BLaER1 treated with 17β-estradiol and CSF1 and Interleukin-3, amounts not matched to agents 10 nM and 100 nM (cell line): Measurements from ENCODE around the gene STON1.
"Not testable (repeated sequence)": the region's sequence is repeated elsewhere in the genome, so short reads cannot be mapped to it uniquely, and the experiment has no call there.

Experiments
- H3K27ac ChIP-seq, 11 experiments: shearing (Covaris generic); formaldehyde crosslinking; 2 replicates each; pipeline ENCODE4 v1.8.1; 2022
- H3K27me3 ChIP-seq, 11 experiments: shearing (Covaris generic); formaldehyde crosslinking; 2 replicates each; pipeline ENCODE4 v1.8.1; 2022
- H3K36me3 ChIP-seq, 11 experiments: shearing (Covaris generic); formaldehyde crosslinking; 2 replicates each; pipeline ENCODE4 v1.8.1; 2022
- H3K4me1 ChIP-seq, 10 experiments: shearing (Covaris generic); formaldehyde crosslinking; 2 replicates each; pipeline ENCODE4 v1.8.1; 2022
- H3K4me2 ChIP-seq, 11 experiments: shearing (Covaris generic); formaldehyde crosslinking; 2 replicates each; pipeline ENCODE4 v1.8.1; 2022
- H3K4me3 ChIP-seq, 10 experiments: shearing (Covaris generic); formaldehyde crosslinking; 2 replicates each; pipeline ENCODE4 v1.8.1; 2022
- H3K9ac ChIP-seq, 11 experiments: shearing (Covaris generic); formaldehyde crosslinking; 2 replicates each; pipeline ENCODE4 v1.8.1; 2022
- H3K9me3 ChIP-seq, 11 experiments: shearing (Covaris generic); formaldehyde crosslinking; replicated peaks in 1 of 11; 2 replicates each; pipeline ENCODE4 v1.8.1; 2022
- H4K20me1 ChIP-seq, 11 experiments: shearing (Covaris generic); formaldehyde crosslinking; 2 replicates each; pipeline ENCODE4 v1.8.1; 2022
- Cebpa-rat ChIP-seq, 11 experiments: shearing (Covaris generic); IDR thresholded peaks; 2 replicates each; pipeline ENCODE4 v1.8.1; 2022

STON1 gene

GRCh38 chr2:48532824-48533223, 2.9 kb downstream of the STON1 start:
- H4K20me1 ChIP-seq, result no peaks in the 10 kb centered on the region
- no peak overlapping the region for H3K4me2 ChIP-seq
- peaks cover 24 to 33% (median 27%) of the 10 kb centered on the region in 10 experiments for H3K4me1 ChIP-seq
- no peak for TF ChIP-seq Cebpa-rat (IDR thresholded peaks at IDR 0.05)
- H3K9me3 ChIP-seq, result no peaks in the 10 kb centered on the region
- H3K9ac ChIP-seq, result no peak overlapping the region
- H3K36me3 ChIP-seq, result no peaks in the 10 kb centered on the region
- H3K4me3 ChIP-seq, result no peak overlapping the region
- H3K27ac ChIP-seq, result no peak overlapping the region
- no peaks in the 10 kb centered on the region for H3K27me3 ChIP-seq

- Histone ChIP-seq H3K9ac (no peak overlapping the region), H3K27ac (no peak overlapping the region), H3K4me2 (no peak overlapping the region), H3K4me1 (peaks cover 12 to 15% (median 13%) of the 10 kb centered on the region in 10 experiments), H3K4me3 (no peak overlapping the region), H3K27me3 (no peaks in the 10 kb centered on the region), H3K9me3 (peaks cover 0 to 7% (median 0%) of the 10 kb centered on the region in 11 experiments; a peak in 3 of 22 replicates), H3K36me3 (0 out of 22 replicates have a peak, but pooled peaks cover 0 to under 1% (median 0%) of the 10 kb centered on the region in 11 experiments), H4K20me1 (no peaks in the 10 kb centered on the region)
- no peak for TF ChIP-seq Cebpa-rat (IDR thresholded peaks at IDR 0.05)
Observed at GRCh38 chr2:48534781-48535180, 4.8 kb downstream of the STON1 start.

- no peak overlapping the region for H3K9ac ChIP-seq
- H3K4me1 ChIP-seq, result no peaks in the 10 kb centered on the region
- no peak for TF ChIP-seq Cebpa-rat (IDR thresholded peaks at IDR 0.05)
- H3K36me3 ChIP-seq, result 0 out of 22 replicates have a peak, but pooled peaks cover 0 to 7% (median 0%) of the 10 kb centered on the region in 11 experiments
- no peaks in the 10 kb centered on the region for H4K20me1 ChIP-seq
- H3K27me3 ChIP-seq, result no peaks in the 10 kb centered on the region
- H3K4me2 ChIP-seq, result no peak overlapping the region
- H3K27ac ChIP-seq, result no peak overlapping the region
- no peak overlapping the region for H3K4me3 ChIP-seq
- H3K9me3 ChIP-seq, result peaks cover 0 to 7% (median 0%) of the 10 kb centered on the region in 11 experiments; a peak in 3 of 22 replicates
Observed at GRCh38 chr2:48540237-48540935, 10.4 kb downstream of the STON1 start.

- H3K4me1 ChIP-seq, result no peaks in the 10 kb centered on the region
- no peaks in the 10 kb centered on the region for H4K20me1 ChIP-seq
- H3K9me3 ChIP-seq, result peaks cover 0 to 7% (median 0%) of the 10 kb centered on the region in 11 experiments; a peak in 3 of 22 replicates
- H3K27ac ChIP-seq, result no peak overlapping the region
- 0 out of 22 replicates have a peak, but pooled peaks cover 0 to 7% (median 0%) of the 10 kb centered on the region in 11 experiments for H3K36me3 ChIP-seq
- no peak overlapping the region for H3K4me3 ChIP-seq
- H3K27me3 ChIP-seq, result no peaks in the 10 kb centered on the region
- H3K4me2 ChIP-seq, result no peak overlapping the region
- no peak overlapping the region for H3K9ac ChIP-seq
- TF ChIP-seq Cebpa-rat (IDR thresholded peaks at IDR 0.05), result no peak
Observed at GRCh38 chr2:48541666-48542389, 11.9 kb downstream of the STON1 start.

GRCh38 chr2:48543895-48544294, 13.9 kb downstream of the STON1 start:
- Histone ChIP-seq H3K9ac (no peak overlapping the region), H3K4me1 (no peaks in the 10 kb centered on the region), H3K4me3 (no peak overlapping the region), H3K9me3 (peaks cover 0 to 2% (median 0%) of the 10 kb centered on the region in 11 experiments; a peak in 3 of 22 replicates), H3K27me3 (no peaks in the 10 kb centered on the region), H3K27ac (no peak overlapping the region), H3K36me3 (0 out of 22 replicates have a peak, but pooled peaks cover 0 to 7% (median 0%) of the 10 kb centered on the region in 11 experiments), H4K20me1 (no peaks in the 10 kb centered on the region), H3K4me2 (no peak overlapping the region)
- no peak for TF ChIP-seq Cebpa-rat (IDR thresholded peaks at IDR 0.05)

- Histone ChIP-seq H3K27me3 (no peaks in the 10 kb centered on the region), H3K27ac (no peak overlapping the region), H3K4me3 (no peak overlapping the region), H3K9ac (no peak overlapping the region), H3K4me2 (no peak overlapping the region), H3K4me1 (no peaks in the 10 kb centered on the region), H3K36me3 (peaks cover 0 to 2% (median 0%) of the 10 kb centered on the region in 11 experiments; a peak in 1 of 22 replicates), H4K20me1 (no peaks in the 10 kb centered on the region), H3K9me3 (no peaks in the 10 kb centered on the region)
- TF ChIP-seq Cebpa-rat (IDR thresholded peaks at IDR 0.05), result no peak
Observed at GRCh38 chr2:48545244-48545643, 15.3 kb downstream of the STON1 start.

- Histone ChIP-seq H3K4me3 (no peak overlapping the region), H3K27me3 (no peaks in the 10 kb centered on the region), H3K9me3 (peaks cover 0 to 19% (median 6%) of the 10 kb centered on the region in 11 experiments; a peak in 8 of 22 replicates), H3K4me1 (no peaks in the 10 kb centered on the region), H3K27ac (no peak overlapping the region), H3K9ac (no peak overlapping the region), H3K4me2 (no peak overlapping the region), H3K36me3 (no peaks in the 10 kb centered on the region; a peak in 2 of 22 replicates), H4K20me1 (no peaks in the 10 kb centered on the region)
- TF ChIP-seq Cebpa-rat (IDR thresholded peaks at IDR 0.05), result no peak
Observed at GRCh38 chr2:48548840-48549239, 18.9 kb downstream of the STON1 start.

GRCh38 chr2:48549972-48550371, 20.0 kb downstream of the STON1 start:
- no peak overlapping the region for H3K27ac ChIP-seq

GRCh38 chr2:48551548-48551947, 21.6 kb downstream of the STON1 start:
- no peaks in the 10 kb centered on the region; a peak in 2 of 22 replicates for H3K36me3 ChIP-seq
- no peak overlapping the region for H3K27ac ChIP-seq
- no peaks in the 10 kb centered on the region for H4K20me1 ChIP-seq
- H3K9ac ChIP-seq, result no peak overlapping the region
- peaks cover 0 to 24% (median 8%) of the 10 kb centered on the region in 11 experiments; a peak in 8 of 22 replicates for H3K9me3 ChIP-seq
- H3K4me3 ChIP-seq, result no peak overlapping the region
- TF ChIP-seq Cebpa-rat (IDR thresholded peaks at IDR 0.05), result no peak
- H3K4me1 ChIP-seq, result no peaks in the 10 kb centered on the region
- H3K4me2 ChIP-seq, result no peak overlapping the region
- H3K27me3 ChIP-seq, result no peaks in the 10 kb centered on the region

More at GRCh38 chr2:48549972-48550371, 20.0 kb downstream of the STON1 start:
- no peaks in the 10 kb centered on the region for H4K20me1 ChIP-seq
- H3K27me3 ChIP-seq, result no peaks in the 10 kb centered on the region
- H3K9me3 ChIP-seq, result peaks cover 0 to 24% (median 8%) of the 10 kb centered on the region in 11 experiments; a peak in 8 of 22 replicates
- no peak overlapping the region for H3K4me2 ChIP-seq
- TF ChIP-seq Cebpa-rat (IDR thresholded peaks at IDR 0.05), result no peak
- no peak overlapping the region for H3K9ac ChIP-seq
- H3K4me3 ChIP-seq, result no peak overlapping the region
- H3K4me1 ChIP-seq, result no peaks in the 10 kb centered on the region
- H3K36me3 ChIP-seq, result no peaks in the 10 kb centered on the region; a peak in 2 of 22 replicates

GRCh38 chr2:48555071-48555470, 25.1 kb downstream of the STON1 start:
- Histone ChIP-seq H3K4me1 (peaks cover 0 to 15% (median 10%) of the 10 kb centered on the region in 10 experiments; a peak in 16 of 20 replicates), H3K9me3 (peaks cover 0 to 27% (median 11%) of the 10 kb centered on the region in 11 experiments; a peak in 8 of 22 replicates)
- H3K9ac ChIP-seq, H3K27me3 ChIP-seq, H4K20me1 ChIP-seq, H3K36me3 ChIP-seq, H3K27ac ChIP-seq, H3K4me3 ChIP-seq, H3K4me2 ChIP-seq: not testable (repeated sequence)
